Stomach (tissue), 9 donors: ENCODE results near the gene EFNA1. TPM values are rescaled to one million over a fixed set of nuclear protein-coding genes. Genes with fewer than 3 reads are reported as not detected.

Experiments used
- DNase-seq, 2 donors: peaks; one replicate each; pipeline versions ENCODE4 v3.0.0 to v3.0.0-alpha.2; 2013 to 2019
- H3K27ac ChIP-seq, 5 donors: fragments of 200-600 bp in 4 of 5; sonication (generic) in 4 of 5; one replicate each; pipeline ENCODE4 v1.5.1; 2013 to 2019; ENCODE audit warnings: mild to moderate bottlenecking in 1 of 5, moderate library complexity in 1 of 5
- H3K27me3 ChIP-seq, 3 donors: fragments of 200-600 bp; sonication (generic); one replicate each; pipeline ENCODE4 v1.5.1; 2017 to 2019; ENCODE audit warnings: mixed run types in 1 of 3
- H3K36me3 ChIP-seq, 4 donors: fragments of 200-600 bp; sonication (generic); 1 replicate in 3 of 4; 2 replicates in 1 of 4; pipeline ENCODE4 v1.5.1; 2016 to 2019
- H3K4me1 ChIP-seq, 4 donors: fragments of 200-600 bp; sonication (generic); one replicate each; pipeline ENCODE4 v1.5.1; 2016 to 2019
- H3K4me3 ChIP-seq, 4 donors: fragments of 200-600 bp; sonication (generic) in 3 of 4; one replicate each; pipeline ENCODE4 v1.5.1; 2016 to 2019; ENCODE audit warnings: mild to moderate bottlenecking in 1 of 4
- H3K9me3 ChIP-seq, 4 donors: fragments of 200-600 bp; sonication (generic); one replicate each; pipeline ENCODE4 v1.5.1; 2016 to 2019
- EP300 ChIP-seq: sonication (generic); formaldehyde crosslinking; IDR thresholded peaks from one replicate; pipeline ENCODE4 v1.6.1; 2017; ENCODE audit warnings: antibody characterized with exemption
- POLR2A ChIP-seq, 4 donors: fragments of 450-650 bp; IDR thresholded peaks; one replicate each; pipeline ENCODE4 v1.6.1; 2016; ENCODE audit warnings: antibody characterized with exemption in 4 of 4, control low read depth in 2 of 4, mild to moderate bottlenecking in 1 of 4, moderate library complexity in 1 of 4
- POLR2AphosphoS5 ChIP-seq, 3 donors: sonication (generic); formaldehyde crosslinking; IDR thresholded peaks; one replicate each; pipeline ENCODE4 v1.6.1; 2016; ENCODE audit warnings: antibody characterized with exemption in 3 of 3
- WGBS, 5 donors: extraction: QIAGEN DNeasy Blood & Tissue Kit in 3 of 5; methylation state at CpG; one replicate each; pipeline versions ENCODE4 v1.1.5 to v1.1.7; 2013 to 2018; 5-methylcytosine and 5-hydroxymethylcytosine counted together
- intact Hi-C: fragments of 100-400 bp; cut with DNase I; formaldehyde crosslinking; loops from one replicate; pipeline ENCODE4 v1.15.1; 2023; ENCODE audit warnings: low total_unique reads
- polyA plus RNA-seq, 3 donors: library from polyadenylated mRNA; stranded (reverse); fragments of 200-250 nt; gene quantifications; one replicate each; pipeline ENCODE4 v1.2.3, GENCODE V29; 2013
- total RNA-seq, 5 donors: library from RNA; depleted of rRNA; stranded (reverse); fragments of >200 nt; gene quantifications; one replicate each; pipeline versions ENCODE4 v1.1.0 to v1.2.3, GENCODE V29; 2014 to 2016
- TF ChIP-seq, protein P1 (sequence below), 7 experiments: fragments of 450-650 bp in 4 of 7; fragments of 200-600 bp in 3 of 7; sonication (generic) in 3 of 7; IDR thresholded peaks; one replicate each; pipeline ENCODE4 v1.5.1; 2016 to 2019; ENCODE audit warnings: antibody characterized with exemption in 7 of 7, control low read depth in 2 of 7, mild to moderate bottlenecking in 1 of 7
- donor health status: healthy with polysubstance abuse.
- donor health status: Bipolar disorder and iron deficiency.
- donor health status: healthy.

EFNA1 gene
- total and polyA plus RNA-seq, 8 donors: 12.2 to 75.3 (median 36.5) TPM

DNA sequence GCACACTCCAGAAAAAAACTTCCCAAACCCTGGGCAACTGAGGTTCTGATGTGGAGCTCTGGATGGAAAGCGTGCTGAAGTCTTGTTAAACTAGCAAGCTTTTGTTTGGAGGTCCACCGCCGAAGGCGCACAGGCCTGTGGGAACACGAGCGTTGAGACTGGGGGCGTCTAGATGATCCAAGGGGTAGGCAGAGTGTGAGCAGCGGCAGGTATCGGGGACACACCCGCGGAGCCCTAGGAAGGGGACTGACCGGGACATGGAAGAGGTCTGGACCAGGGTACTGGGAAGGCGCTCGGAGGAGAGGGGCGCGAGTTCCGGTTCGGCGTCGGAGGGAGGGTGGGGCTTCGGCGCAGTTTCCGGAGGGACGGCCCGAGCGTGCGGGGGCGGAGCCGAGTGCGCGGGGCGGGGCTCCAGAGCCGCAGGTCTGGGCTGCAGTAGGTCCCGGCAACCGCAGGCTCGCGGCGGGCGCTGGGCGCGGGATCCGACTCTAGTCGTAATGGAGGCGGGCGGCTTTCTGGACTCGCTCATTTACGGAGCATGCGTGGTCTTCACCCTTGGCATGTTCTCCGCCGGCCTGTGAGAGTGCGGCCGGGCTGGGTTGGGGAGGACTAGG is 7.8 kb downstream of the EFNA1 start, which contains the start of gene SLC50A1:
SLC50A1 (plus strand) TSS at position 438 of the 614 bp plus-strand sequence; CDS start at position 498, 60 bp downstream.
- DNase-seq: peak; percentile 97 to 99
- peaks cover 32 to 53% (median 50%) of the 10 kb centered on the region in 4 donors for H3K36me3 ChIP-seq
- peaks cover 39 to 84% (median 84%) of the 10 kb centered on the region in 4 donors for H3K4me1 ChIP-seq
- no peaks in the 10 kb centered on the region for H3K27me3 ChIP-seq
- peak within 1 kb of the TSS; percentile 63 to 71 (median 68) for H3K4me3 ChIP-seq
- peak; percentile 26 to 96 (median 95) for TF ChIP-seq POLR2AphosphoS5 (IDR thresholded peaks at IDR 0.05)
- TF ChIP-seq EP300: no peak
- TF ChIP-seq POLR2A (IDR thresholded peaks at IDR 0.05): peak in 2 of 4 donors; percentile 73 to 79
- TF ChIP-seq, protein P1, sequence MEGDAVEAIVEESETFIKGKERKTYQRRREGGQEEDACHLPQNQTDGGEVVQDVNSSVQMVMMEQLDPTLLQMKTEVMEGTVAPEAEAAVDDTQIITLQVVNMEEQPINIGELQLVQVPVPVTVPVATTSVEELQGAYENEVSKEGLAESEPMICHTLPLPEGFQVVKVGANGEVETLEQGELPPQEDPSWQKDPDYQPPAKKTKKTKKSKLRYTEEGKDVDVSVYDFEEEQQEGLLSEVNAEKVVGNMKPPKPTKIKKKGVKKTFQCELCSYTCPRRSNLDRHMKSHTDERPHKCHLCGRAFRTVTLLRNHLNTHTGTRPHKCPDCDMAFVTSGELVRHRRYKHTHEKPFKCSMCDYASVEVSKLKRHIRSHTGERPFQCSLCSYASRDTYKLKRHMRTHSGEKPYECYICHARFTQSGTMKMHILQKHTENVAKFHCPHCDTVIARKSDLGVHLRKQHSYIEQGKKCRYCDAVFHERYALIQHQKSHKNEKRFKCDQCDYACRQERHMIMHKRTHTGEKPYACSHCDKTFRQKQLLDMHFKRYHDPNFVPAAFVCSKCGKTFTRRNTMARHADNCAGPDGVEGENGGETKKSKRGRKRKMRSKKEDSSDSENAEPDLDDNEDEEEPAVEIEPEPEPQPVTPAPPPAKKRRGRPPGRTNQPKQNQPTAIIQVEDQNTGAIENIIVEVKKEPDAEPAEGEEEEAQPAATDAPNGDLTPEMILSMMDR (IDR thresholded peaks at IDR 0.05): peak in 5 of 7 experiments; percentile 16 to 55 (median 40)
- no peaks in the 10 kb centered on the region for H3K9me3 ChIP-seq
- H3K27ac ChIP-seq: peak within 1 kb of the TSS; percentile 89 to 100 (median 98)
- intact Hi-C loops: no loop called here
- WGBS, 5 donors: 0 to 1% (median 1%) methylated on average over 32 to 52 of the region's 52 CpGs

DNA sequence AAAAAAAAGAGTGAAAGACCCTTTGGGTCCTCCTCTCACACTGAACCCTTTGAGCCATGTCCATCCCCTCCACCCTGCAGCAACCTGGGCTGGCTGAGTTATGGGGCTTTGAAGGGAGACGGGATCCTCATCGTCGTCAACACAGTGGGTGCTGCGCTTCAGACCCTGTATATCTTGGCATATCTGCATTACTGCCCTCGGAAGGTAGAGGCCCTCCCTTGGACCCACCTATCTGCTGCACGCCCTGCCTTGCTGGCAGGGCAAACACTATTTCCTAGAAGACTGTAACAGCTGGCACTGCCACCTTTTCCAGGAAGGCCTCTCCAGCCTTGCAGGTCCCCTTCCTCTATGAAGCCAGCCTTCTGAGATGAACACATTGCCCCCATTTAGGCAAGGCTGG is 9.1 kb downstream of the EFNA1 start:
- TF ChIP-seq POLR2AphosphoS5 (IDR thresholded peaks at IDR 0.05) (peak in 1 of 3 donors; percentile 35), EP300 (no peak)
- TF ChIP-seq, protein P1 (IDR thresholded peaks at IDR 0.05): no peak
- peaks cover 25 to 43% (median 43%) of the 10 kb centered on the region in 4 donors for H3K36me3 ChIP-seq
- intact Hi-C loops: no loop called here
- no peaks in the 10 kb centered on the region for H3K27me3 ChIP-seq
- no peaks in the 10 kb centered on the region for H3K9me3 ChIP-seq
- peaks cover 35 to 74% (median 74%) of the 10 kb centered on the region in 4 donors for H3K4me1 ChIP-seq
- H3K4me3 ChIP-seq: peak overlapping the region; percentile 63 to 71 (median 68)
- DNase-seq: peak in 1 of 2 donors; percentile 38
- WGBS, 5 donors: 13 to 31% (median 26%) methylated on average over 6 of the region's 6 CpGs
- peak overlapping the region; percentile 74 to 100 (median 98) for H3K27ac ChIP-seq

DNA sequence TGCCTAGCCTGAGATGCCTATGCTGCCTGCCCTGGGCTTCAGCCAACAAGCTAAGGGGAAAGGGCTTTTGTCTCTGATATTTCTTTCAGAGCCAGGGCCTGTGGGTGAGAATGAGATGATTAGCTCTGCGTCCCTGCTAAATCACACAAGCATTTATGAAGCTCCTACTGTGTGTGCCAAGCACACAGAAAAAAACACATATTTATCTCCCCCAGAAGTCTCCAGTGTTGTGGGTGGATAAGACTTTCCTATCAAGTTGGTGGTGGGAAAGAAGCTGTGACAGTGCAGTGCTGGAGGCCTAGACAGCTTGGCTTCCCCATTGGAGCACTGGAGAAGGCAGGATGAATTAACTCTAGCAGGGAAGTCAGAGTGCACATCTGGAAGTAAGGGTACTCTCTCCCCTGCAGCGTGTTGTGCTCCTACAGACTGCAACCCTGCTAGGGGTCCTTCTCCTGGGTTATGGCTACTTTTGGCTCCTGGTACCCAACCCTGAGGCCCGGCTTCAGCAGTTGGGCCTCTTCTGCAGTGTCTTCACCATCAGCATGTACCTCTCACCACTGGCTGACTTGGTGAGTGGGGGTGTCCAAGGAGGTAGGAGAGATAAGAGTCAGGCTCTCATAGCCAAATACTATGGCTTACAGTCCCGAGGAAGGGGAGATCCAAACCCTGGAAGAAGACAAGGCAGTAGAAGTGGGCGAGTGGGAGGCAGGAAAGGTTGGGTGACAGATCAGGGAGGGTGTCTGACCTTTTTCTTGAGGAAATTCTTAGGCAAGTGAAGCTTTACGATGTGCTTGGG is 9.7 kb downstream of the EFNA1 start:
- H3K36me3 ChIP-seq: peaks cover 21 to 37% (median 37%) of the 10 kb centered on the region in 4 donors
- 68 to 91% (median 76%) methylated on average over 6 of the region's 6 CpGs for WGBS, 5 donors
- DNase-seq: no peak
- no peaks in the 10 kb centered on the region for H3K9me3 ChIP-seq
- H3K27ac ChIP-seq: peak overlapping the region; percentile 74 to 100 (median 98)
- TF ChIP-seq EP300 (no peak), POLR2AphosphoS5 (IDR thresholded peaks at IDR 0.05) (no peak), POLR2A (IDR thresholded peaks at IDR 0.05) (no peak)
- TF ChIP-seq, protein P1 (IDR thresholded peaks at IDR 0.05): no peak
- peak overlapping the region in 3 of 4 donors; percentile 68 to 71 (median 68) for H3K4me3 ChIP-seq
- peaks cover 29 to 68% (median 68%) of the 10 kb centered on the region in 4 donors for H3K4me1 ChIP-seq
- H3K27me3 ChIP-seq: no peaks in the 10 kb centered on the region
- intact Hi-C loops: no loop called here

DNA sequence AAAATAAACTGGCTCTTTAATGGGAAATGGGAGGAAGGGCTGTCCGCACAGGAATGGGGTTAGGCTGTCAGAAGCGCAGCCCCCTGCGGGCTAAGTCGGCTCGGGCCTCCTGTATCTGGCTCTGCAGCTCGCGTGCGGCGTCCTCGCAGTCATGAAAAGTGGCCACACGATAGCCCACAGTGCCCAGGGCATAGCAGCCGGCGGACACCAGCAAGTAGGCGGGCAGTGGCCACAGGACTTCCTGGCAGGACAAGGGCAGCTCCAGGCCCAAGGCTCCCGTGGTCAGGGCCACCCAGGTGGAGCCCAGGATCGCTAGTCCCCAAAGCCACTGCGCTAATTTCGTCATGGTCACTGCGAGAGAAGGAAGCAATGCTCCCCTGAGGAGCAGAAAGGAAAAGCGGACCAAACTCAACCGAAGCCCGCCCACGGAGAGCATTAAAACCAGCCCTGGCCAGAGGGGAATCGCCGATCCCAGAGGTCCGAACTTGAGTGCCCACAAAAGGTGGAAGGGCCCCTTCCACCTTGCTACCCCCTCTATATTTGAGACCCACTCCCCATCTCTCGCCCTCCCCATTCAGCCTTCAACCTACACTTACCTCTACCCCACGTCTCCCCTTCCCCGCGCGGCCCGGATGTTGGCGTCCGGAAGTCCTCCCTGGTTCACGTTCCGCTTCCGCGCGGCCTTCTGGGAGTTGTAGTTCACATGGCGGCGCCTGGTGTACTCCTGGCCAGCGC is 12.4 kb downstream of the EFNA1 start, which contains the start of gene DPM3:
DPM3 (minus strand) TSS at position 637 of the 735 bp plus-strand sequence; CDS start at position 346, 291 bp downstream.
- DNase-seq: peak; percentile 92 to 96
- Histone ChIP-seq H3K27me3 (no peaks in the 10 kb centered on the region), H3K9me3 (no peaks in the 10 kb centered on the region), H3K4me3 (peak within 1 kb of the TSS; percentile 59 to 79 (median 71)), H3K36me3 (peaks cover 0 to 14% (median 12%) of the 10 kb centered on the region in 4 donors), H3K27ac (peak within 1 kb of the TSS; percentile 87 to 100 (median 98)), H3K4me1 (peaks cover 13 to 41% (median 41%) of the 10 kb centered on the region in 4 donors)
- 0 to 1% (median 0%) methylated on average over 39 to 42 of the region's 42 CpGs for WGBS, 5 donors
- intact Hi-C loops: no loop called here
- no peak for TF ChIP-seq EP300
- TF ChIP-seq, protein P1 (IDR thresholded peaks at IDR 0.05): no peak
- peak; percentile 82 to 95 (median 85) for TF ChIP-seq POLR2AphosphoS5 (IDR thresholded peaks at IDR 0.05)
- peak in 1 of 4 donors; percentile 49 for TF ChIP-seq POLR2A (IDR thresholded peaks at IDR 0.05)
